Right lobe of liver (tissue), 6 donors: ENCODE results near the gene JUP. TPM values are rescaled to one million over a fixed set of nuclear protein-coding genes. Genes with fewer than 3 reads are reported as not detected.
"Not testable (repeated sequence)": the region's sequence is repeated elsewhere in the genome, so short reads cannot be mapped to it uniquely, and the experiment has no call there.

Experiments used
- ATAC-seq, 4 donors: fragments of 200-7000 bp; cut with Tn5 transposase; one replicate each; pipeline ENCODE4 v1.9.1; 2020; ENCODE audit warnings: mild to moderate bottlenecking in 4 of 4, moderate library complexity in 4 of 4
- DNase-seq, 3 donors: peaks; one replicate each; pipeline ENCODE4 v3.0.0-alpha.2; 2020
- H3K27ac ChIP-seq, 3 donors: fragments of 200-600 bp; one replicate each; pipeline ENCODE4 v1.8.0; 2022
- H3K27me3 ChIP-seq, 2 donors: fragments of 200-600 bp; one replicate each; pipeline ENCODE4 v1.8.0; 2022
- H3K36me3 ChIP-seq, 4 donors: fragments of 200-600 bp; sonication (generic) in 1 of 4; one replicate each; pipeline versions ENCODE4 v1.5.1 to v1.8.0; 2017 to 2022; ENCODE audit warnings: control low read depth in 1 of 4
- H3K4me1 ChIP-seq, 4 donors: fragments of 200-600 bp; sonication (generic) in 1 of 4; one replicate each; pipeline versions ENCODE4 v1.5.1 to v1.8.0; 2017 to 2022; ENCODE audit warnings: control low read depth in 1 of 4
- H3K4me3 ChIP-seq, 3 donors: fragments of 200-600 bp; one replicate each; pipeline ENCODE4 v1.8.0; 2022
- H3K9me3 ChIP-seq, 4 donors: fragments of 200-600 bp; sonication (generic) in 1 of 4; one replicate each; pipeline versions ENCODE4 v1.5.1 to v1.8.0; 2017 to 2022; ENCODE audit warnings: control low read depth in 1 of 4
- CTCF ChIP-seq, 4 donors: fragments of 200-600 bp in 3 of 4; fragments of 450-650 bp in 1 of 4; IDR thresholded peaks; one replicate each; pipeline versions ENCODE4 v1.5.1 to v1.8.0; 2016 to 2022; ENCODE audit warnings: antibody characterized with exemption in 4 of 4, mild to moderate bottlenecking in 2 of 4
- POLR2A ChIP-seq: fragments of 450-650 bp; IDR thresholded peaks from one replicate; pipeline ENCODE4 v1.6.1; 2017; ENCODE audit warnings: antibody characterized with exemption, mild to moderate bottlenecking
- WGBS: methylation state at CpG from one replicate; pipeline ENCODE4 v1.1.6; 2018; ENCODE audit warnings: low coverage, low lambda C conversion rate; ENCODE audit not compliant: insufficient coverage; ENCODE audit errors: missing lambda C conversion rate; 5-methylcytosine and 5-hydroxymethylcytosine counted together
- intact Hi-C, 2 donors: fragments of 100-400 bp; cut with DNase I; formaldehyde crosslinking; loops; one replicate each; pipeline versions ENCODE4 v1.11.2 to v1.14.1; 2022
- long read RNA-seq: library from polyadenylated mRNA; unstranded; transcript quantifications from one replicate; pipeline ENCODE4 v2.0.0, GENCODE V29; 2019
- total RNA-seq, 6 experiments: library from RNA; depleted of rRNA in 2 of 6; stranded (reverse); fragments of >200 nt in 2 of 6; fragmentation: NEBNext Ultra II Directional in 3 of 6; extraction: Animal tissue kit (Norgen Biotek cat#: 25700) in 3 of 6; gene quantifications; one replicate each; pipeline versions ENCODE4 v1.1.0 to v1.2.4, GENCODE V29; 2016 to 2023
- donor health status: DM: no; HTN: yes; CAD: no.
- donor health status: DM: no; HTN: no; CAD: no.
- donor health status: DM: no; HTN: no; CAD: no.
- donor health status: DM: no; HTN: yes; CAD: no.
- donor health status: DM: no; HTN: yes; CAD: no.

Gene JUP
- total RNA-seq: 10 to 100 TPM; 54.3 to 74.8 (median 65.7) TPM
- long read RNA-seq, partial matches to known transcripts: 3 of 4 reads
- long read RNA-seq, other reads (novel, unspliced or antisense): 1 of 4 reads

- no peaks in the 10 kb centered on the region for H3K36me3 ChIP-seq
- H3K4me1 ChIP-seq: peaks cover 0 to 34% (median 10%) of the 10 kb centered on the region in 4 donors
- DNase-seq (peak; percentile 100), ATAC-seq (peak; percentile 94 to 98 (median 96))
- peak within 1 kb of the TSS; percentile 91 to 95 (median 95) for H3K27ac ChIP-seq
- no peaks in the 10 kb centered on the region for H3K9me3 ChIP-seq
- peak within 1 kb of the TSS; percentile 71 to 85 (median 80) for H3K4me3 ChIP-seq
- WGBS: under 1% methylated on average over 13 of the region's 79 CpGs
- intact Hi-C loops: no loop called here
- no peaks in the 10 kb centered on the region for H3K27me3 ChIP-seq
- TF ChIP-seq CTCF (IDR thresholded peaks at IDR 0.05) (peak; percentile 81 to 86 (median 85)), POLR2A (peak; percentile 99)
Measured at GRCh38 chr17:41786227-41787020, at the start of gene JUP. Gene JUP (minus strand): TSS chr17:41786711. CDS start chr17:41771854, 14,857 bp downstream.

GRCh38 chr17:41835800-41836549, 49.5 kb upstream of the JUP start, which contains the start of gene NT5C3B:
Gene NT5C3B (minus strand): TSS chr17:41836232. CDS start chr17:41836193, 39 bp downstream.
- Histone ChIP-seq H3K4me3 (peak within 1 kb of the TSS; percentile 92 to 98 (median 96)), H3K36me3 (peaks cover 0 to 12% (median 0%) of the 10 kb centered on the region in 4 donors), H3K4me1 (peaks cover 0 to 6% (median 0%) of the 10 kb centered on the region in 4 donors), H3K27ac (peak within 1 kb of the TSS in 2 of 3 donors; percentile 36 to 58), H3K9me3 (no peaks in the 10 kb centered on the region), H3K27me3 (no peaks in the 10 kb centered on the region)
- WGBS: 2% methylated on average over 41 of the region's 72 CpGs
- intact Hi-C loops: no loop called here
- DNase-seq (peak; percentile 65 to 72 (median 72)), ATAC-seq (peak; percentile 93 to 97 (median 94))
- peak; percentile 37 for TF ChIP-seq POLR2A
- no peak for TF ChIP-seq CTCF (IDR thresholded peaks at IDR 0.05)

- peak overlapping the region in 2 of 3 donors; percentile 36 to 58 for H3K27ac ChIP-seq
- H3K36me3 ChIP-seq: peaks cover 0 to 18% (median 1%) of the 10 kb centered on the region in 4 donors
- H3K27me3 ChIP-seq: no peaks in the 10 kb centered on the region
- H3K4me1 ChIP-seq: peaks cover 0 to 6% (median 0%) of the 10 kb centered on the region in 4 donors
- TF ChIP-seq CTCF (IDR thresholded peaks at IDR 0.05) (no peak), POLR2A (no peak)
- ATAC-seq: peak; percentile 43 to 60 (median 50)
- H3K4me3 ChIP-seq: peak overlapping the region; percentile 92 to 98 (median 96)
- DNase-seq: no peak
- intact Hi-C loops: no loop called here
- WGBS: 27% methylated on average over 5 of the region's 13 CpGs
- H3K9me3 ChIP-seq: no peaks in the 10 kb centered on the region
Measured at GRCh38 chr17:41835214-41835799, 48.8 kb upstream of the JUP start.

GRCh38 chr17:41829961-41830360, 43.5 kb upstream of the JUP start:
- H3K9me3 ChIP-seq, H3K4me3 ChIP-seq, H3K4me1 ChIP-seq, H3K27ac ChIP-seq, intact Hi-C loops, ATAC-seq, H3K27me3 ChIP-seq: not testable (repeated sequence)
- 37% methylated on average over 2 of the region's 10 CpGs for WGBS
- DNase-seq: peak in 1 of 3 donors; percentile 4
- peaks cover 0 to 43% (median 2%) of the 10 kb centered on the region in 4 donors for H3K36me3 ChIP-seq
